HG02943 (cell line): ENCODE data around the gene PTPRR.
"Not testable (repeated sequence)": the region's sequence is repeated elsewhere in the genome, so short reads cannot be mapped to it uniquely, and the experiment has no call there.

Experiments
- ATAC-seq: cut with Tn5 transposase; IDR thresholded peaks from one replicate; pipeline ENCODE4 v1.9.1; 2021; ENCODE audit warnings: mild to moderate bottlenecking, low read depth, moderate library complexity; ENCODE audit not compliant: unreplicated experiment

Gene PTPRR

DNA sequence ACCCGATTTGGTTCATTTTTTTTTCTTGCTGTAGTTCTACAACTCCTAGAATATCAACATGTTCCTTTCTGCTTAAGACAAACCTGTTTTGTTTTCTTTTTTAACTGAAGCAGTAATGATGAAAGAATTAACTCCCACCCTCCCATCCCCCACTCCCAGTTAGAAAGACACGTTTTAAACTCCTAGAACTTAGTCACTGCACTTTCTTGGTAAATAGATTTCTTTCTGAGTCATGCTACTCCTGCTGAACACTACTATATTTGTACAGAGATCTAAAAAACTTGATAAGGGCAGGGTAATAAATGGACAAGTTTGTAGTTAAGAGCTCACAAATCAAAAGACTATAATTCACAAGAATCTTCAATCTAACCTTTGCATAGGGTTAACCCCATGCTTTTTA, 164.4 kb downstream of the PTPRR start:
- no peak for ATAC-seq

DNA sequence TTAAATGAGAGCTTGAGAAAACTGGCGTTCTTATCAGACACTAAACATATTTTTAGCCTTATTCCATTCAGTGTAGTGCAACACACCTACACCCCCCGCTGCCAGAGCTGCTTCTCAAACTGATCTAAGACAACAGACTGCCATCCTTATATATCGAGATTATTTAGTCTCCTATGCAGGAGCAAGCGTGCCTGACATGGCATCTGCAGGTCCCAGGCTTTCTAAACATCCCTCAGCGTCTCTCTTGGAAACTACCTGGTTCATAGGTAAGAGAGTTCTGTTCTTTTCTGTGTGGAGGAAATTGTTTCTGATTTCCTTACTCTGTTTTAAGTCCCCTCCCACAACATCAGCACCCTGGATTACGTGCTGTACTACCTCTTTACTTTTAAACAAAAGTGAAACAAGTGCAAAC, 166.2 kb downstream of the PTPRR start:
- ATAC-seq, result no peak

DNA sequence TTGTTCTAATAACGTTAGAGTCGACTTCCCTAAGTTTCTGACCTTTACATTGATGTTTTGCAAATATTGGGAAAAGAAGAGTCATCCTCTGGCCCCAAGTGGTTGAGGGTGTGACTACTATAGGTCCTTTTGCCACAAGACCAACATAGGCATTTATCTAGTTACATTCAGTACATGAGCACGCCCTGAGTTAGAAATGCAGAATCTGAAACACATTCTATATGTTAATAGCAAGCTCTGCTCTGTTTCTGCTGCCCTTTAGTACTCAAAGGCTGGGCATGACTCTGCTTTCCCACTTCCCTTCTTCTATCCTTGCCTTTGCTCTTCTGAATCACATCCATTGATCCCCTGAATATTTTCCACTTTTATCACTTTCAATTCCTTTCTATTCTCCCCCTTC, 168.2 kb downstream of the PTPRR start:
- no peak for ATAC-seq

DNA sequence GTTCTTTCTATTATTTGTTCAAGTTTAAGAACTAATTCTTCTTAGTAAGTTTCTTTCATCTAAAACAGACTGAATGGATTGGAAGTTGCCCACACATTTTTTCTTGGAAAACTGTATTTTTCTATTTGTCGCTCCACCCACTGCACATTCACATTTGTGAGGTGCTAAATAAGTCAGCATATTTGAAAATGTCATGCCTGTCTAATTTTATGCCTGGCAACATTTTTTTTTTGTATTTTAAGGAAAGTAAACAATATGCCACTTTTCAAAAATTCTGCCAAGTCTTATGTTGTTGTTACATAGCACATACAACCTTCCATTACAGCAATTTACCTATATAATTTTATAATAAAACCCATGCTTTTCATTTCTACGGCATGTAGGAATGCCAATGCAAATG, 170.6 kb downstream of the PTPRR start:
- ATAC-seq, result no peak

DNA sequence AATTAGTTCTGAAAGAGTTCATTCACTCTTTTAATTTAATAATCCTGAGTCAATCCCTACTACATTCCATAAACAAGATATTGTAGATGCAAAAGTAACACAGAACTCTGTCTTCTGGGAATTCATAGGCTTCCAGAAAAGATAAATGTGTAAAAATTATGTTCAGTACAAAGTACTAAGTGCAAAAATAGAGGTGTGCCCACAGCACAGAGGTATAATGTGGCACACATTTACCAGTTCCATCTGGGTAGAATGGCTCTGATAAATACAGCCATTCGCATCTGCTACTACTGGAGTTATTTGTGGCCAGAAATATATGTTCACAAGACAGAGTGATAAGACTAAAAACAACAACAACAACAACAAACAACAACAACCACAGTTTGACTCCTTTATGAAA, 171.7 kb downstream of the PTPRR start:
- ATAC-seq, result no peak

DNA sequence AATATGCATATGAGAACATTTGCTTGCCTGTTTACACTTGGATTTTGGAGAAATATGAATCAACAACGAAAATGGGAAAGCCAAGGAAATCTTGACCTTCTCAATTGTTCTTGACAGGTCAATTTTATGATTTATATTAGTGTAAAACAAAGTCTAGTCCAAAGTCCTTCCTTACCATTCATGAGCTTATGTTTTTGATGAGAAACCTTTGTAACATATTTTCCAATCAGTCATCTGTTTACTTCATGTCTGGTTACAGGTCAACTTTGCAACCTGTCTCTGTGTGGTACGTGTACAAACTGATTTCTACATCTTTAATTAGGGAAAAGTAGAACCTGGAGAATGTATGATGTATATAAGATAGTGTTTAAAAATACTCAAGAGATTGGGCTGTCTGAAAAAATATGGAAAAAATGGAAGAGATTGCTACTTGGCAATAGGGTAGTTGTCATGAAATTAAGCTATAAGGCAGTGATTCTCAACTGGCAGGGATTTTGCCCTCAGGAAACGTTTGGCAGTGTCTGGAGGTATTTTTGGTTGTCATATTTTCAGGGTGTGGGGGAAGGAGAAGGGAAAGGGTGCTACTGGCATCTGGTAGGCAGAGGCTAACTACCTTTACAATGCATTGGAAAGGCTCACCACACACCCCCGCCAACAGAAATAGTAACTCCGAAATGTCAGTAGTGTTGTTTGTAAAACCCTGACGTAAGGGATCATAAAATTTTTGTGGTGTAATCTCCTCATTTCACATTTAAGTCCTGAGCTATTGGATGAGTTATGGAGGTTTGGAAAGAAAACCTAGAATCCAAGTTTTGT, 172.9 kb downstream of the PTPRR start:
- ATAC-seq, result no peak

DNA sequence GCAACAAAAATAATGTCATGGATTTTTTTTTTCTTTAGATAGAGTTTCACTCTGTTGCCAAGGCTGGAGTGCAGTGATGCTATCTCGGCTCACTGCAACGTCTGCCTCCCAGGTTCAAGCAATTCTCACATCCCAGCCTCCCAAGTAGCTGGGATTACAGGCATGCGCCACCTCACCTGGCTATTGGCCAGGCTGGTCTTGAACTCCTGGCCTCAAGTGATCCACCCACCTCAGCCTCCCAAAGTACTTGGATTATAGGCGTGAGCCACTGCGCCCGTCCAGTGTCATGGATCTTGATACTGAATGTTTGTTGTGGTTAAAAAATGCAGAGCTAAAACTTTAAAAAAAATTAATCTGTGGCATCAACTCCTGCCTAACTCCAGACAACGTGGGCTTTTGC, 175.5 kb downstream of the PTPRR start:
- ATAC-seq, result no peak

DNA sequence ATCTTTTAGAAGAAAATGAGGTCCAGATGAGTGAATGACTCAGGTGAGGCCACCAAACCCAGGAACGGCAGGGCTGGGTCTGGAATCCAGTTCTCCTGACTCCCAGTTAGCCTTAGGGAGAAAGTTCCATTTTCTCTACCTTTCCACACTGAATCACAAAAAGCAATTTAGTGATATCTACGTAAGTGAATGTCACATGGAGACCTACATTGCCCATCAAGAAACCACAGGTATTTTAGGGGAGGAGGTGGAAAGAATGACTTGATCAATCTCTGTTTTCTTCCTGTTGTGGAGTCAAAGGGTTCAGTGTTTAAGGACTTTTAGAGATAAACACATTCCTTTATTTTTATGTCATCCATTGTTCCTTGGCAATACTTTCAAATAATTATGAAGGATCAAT, 176.4 kb downstream of the PTPRR start:
- ATAC-seq, result no peak

DNA sequence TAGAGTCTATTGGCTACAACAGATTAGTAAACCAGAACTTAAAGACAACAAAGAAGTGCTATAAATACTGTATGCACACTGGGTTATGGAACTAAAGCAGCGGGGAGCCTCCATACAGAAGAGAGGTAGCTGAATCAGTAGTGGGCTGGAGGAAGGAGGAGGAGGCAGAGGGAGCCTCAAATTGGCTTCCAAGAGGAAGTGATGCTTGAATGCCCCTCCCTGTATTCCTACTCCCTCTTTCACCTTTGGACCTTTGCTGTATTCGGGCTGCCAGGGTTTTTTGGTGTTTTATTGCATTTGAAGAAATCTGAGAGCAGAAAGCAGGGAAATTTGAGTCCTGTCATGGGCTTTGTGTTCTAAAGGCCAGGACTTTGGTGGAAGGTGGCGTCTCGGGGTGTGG, 179.3 kb downstream of the PTPRR start:
- no peak for ATAC-seq

DNA sequence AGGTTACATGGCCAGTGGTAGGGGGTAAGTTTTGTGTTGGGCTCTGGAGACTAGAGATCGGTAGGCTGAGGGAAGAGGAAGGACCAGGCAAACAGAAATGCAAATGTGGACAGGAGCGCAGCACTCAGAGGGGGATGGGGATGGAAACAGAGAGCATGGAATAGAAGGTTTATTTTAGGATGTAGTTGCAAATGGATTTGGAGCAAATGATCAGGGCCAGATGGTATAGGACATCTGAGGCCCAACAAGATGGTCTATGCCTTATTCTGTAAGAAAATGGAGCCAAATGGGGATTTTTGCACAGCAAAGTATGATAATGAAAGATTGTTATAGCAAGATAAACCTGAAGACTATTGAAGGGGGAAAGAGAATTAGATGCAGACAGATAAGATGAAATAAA, 180.8 kb downstream of the PTPRR start:
- no peak for ATAC-seq

DNA sequence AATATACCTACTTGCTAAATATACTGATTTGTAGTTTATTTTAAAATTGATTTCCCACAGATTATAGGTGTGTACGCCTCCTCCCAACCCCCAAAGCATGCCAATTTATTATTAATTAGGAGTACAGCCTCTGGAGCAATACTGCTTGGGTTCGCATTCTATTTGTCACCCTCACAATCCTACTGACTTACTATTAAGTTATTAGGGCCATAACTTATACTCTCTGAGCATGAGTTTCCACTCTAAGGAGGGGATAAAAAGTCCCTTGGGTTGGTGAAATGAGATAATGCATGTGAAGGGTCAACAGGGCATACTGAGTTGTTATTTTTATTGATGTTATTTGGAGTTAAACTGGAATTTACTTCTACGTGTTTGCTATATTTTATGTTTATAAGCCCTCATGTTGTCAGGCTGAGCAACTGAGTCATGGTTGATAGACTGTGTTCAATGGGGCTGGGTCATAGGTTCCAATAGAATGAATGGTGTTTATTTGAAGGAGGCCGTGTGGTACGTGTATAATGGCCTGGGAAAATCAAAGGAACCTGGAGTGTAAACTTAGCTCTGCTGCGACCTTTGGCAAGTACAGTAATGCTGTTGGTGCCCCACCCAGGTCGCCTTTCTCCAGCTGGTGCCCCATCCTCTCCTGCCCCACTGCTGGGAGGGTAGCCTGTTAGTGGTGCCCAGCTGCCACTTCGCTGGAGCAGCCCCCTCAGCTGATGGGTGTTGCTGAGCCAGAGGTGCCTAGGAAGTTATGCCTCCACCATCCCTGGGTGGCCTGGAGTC, 184.0 kb downstream of the PTPRR start:
- ATAC-seq, result no peak

DNA sequence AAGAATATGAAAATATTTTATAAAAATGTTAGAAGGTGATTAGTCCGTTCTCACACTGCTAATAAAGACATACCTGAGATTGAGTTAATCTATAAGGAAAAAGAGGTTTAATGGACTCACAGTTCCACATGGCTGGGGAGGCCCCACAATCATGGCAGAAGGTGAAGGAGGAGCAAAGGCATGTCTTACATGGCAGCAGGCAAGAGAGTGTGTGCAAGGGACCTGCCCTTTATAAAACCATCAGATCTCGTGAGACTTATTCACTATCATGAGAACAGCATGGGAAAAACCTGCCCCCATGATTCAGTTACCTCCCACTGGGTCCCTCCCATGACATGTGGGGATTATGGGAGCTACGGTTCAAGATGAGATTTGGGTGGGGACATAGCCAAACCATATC, 185.3 kb downstream of the PTPRR start:
- not testable (repeated sequence) for ATAC-seq

DNA sequence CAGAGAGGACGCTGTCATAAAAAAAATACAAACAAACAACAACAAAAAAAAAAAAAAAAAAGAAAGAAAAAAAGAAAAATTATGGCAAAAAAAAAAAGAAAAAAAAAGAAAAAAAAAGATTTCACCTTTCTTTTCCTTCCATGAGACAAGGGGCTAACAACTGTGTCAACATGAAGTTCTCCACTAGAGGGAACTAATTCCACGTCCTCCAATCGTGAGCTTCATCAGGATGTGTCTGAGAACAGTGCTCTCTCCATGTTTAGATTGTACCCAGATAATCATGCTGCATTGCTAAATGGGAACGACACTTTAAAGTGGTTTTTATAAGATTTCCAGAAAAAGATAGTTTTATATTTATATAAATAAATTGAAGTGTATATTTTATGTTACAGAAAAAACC, 187.2 kb downstream of the PTPRR start:
- peak; percentile 91 for ATAC-seq

DNA sequence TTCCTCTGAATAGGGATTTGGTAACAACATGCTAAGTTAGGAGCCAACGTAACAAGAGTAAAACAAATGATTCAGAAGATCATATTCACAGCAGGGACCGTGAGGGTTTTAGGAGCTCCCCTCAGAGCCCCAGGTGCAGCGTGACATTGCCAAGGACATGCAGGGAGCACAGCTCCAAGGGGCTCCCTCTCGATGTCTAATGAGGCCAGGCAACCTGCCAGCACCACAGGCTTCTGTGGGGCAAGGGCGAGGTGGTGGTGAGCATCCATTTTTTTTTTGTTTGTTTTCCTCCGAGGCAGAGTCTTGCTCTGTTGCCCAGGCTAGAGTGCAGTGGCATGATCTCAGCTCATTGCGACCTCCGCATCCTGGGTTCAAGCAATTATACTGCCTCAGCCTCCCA, 188.3 kb downstream of the PTPRR start:
- no peak for ATAC-seq

DNA sequence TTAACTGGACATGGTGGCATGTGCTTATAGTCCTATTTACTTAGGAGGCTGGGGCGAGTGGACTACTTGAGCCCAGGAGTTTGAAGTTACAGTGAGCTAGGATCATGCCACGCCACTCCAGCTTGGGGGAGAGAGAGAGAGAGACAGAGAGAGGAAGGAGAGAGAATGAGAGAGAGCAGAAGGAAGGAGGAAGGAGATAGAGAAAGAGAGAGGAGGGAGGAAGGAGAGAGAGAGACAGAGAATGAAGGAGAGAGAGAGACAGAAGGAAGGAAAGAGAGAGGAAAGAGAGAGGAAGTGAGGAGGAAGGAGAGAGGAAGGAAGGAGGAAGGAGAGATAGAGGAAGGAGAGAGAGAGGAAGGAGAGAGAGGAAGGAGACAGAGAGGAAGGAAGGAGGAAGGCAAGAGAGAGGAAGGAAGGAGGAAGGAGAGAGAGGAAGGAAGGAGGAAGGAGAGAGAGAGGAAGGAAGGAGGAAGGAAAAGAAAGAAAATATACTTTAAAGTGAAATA, 189.8 kb downstream of the PTPRR start:
- ATAC-seq, result no peak

DNA sequence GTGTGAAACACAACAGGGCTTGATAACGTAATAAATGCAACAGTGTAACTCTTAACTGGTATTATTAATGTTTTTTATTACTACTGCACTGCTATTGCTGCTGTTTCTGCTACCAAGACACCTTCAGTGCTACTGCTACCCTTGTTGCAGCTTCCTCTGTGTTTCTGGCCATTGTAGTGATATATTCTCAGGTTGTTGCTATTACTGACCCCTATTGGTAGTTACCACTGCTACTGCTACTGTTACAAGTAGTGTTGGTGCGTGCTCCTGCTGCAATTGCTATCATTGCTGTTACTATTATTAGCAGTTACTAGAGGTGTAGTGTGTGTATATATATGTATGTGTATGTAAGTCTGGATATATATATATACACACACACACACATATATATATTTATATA, 196.1 kb downstream of the PTPRR start:
- ATAC-seq, result no peak

DNA sequence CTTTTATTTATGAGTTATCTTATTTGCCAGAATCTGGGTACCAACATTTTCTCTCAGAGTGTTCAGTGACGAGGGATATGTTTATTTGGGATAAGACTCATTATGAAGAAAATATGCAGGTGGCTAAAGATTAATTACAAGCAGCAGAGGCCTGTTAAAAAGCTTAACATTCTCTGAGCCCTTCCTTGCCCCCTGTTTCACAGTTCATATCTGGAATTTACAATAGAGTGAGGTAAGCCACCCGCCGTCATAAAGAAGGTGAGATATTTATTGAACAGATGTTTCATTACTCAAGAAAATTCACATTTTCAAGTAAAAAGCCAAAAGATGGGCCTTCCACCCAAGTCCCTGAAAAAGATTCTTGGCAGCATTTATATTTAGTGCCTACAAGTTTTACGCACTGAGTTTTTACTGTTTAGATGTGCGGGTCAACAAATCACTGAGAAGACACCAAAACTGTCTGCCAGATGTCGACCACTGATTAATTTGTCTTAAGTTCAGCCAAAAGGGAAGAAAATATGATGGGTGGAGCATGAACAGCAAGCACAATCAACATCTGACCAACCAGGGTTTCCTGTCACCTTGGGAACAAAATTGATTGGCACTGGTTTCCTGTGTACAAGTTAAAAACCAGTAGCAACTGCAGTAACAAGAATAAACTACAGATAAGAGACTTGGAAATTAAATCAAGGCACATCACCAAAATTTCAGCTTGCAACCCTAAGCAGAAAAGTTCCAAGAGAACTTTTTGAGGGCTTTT, 197.8 kb downstream of the PTPRR start:
- ATAC-seq, result no peak

DNA sequence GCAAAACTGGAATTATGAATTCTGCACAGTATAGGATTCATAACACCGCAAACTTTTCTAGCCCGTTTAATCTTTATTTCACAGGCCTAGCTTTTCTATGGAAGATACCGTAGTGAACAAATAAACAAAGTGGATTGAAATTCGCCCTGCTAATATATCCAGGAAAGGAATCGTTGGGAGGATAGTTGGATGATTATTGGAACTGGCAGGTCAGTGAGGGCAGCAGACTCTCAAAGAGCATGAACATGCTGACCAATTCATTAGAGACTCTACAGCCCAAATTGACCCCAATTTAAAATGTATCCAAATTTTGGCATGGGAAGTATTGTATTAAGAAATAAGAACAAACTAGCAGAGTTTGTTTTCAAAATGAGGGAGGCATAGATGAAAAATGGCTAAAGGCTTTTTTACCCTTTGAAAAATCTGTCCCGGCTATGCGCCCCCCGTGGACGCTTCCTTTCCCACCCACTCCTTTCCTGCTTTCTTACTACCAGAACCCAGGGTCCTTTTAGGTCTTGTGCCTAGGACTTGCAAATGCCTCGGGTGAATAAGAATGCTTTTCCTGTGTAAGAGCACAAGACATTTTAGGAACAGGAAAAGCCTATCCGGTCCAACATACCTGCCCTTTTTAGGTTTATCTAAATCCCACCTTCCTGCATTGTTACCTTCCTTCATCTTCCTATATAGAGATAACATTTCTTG, 198.7 kb downstream of the PTPRR start:
- ATAC-seq, result no peak

DNA sequence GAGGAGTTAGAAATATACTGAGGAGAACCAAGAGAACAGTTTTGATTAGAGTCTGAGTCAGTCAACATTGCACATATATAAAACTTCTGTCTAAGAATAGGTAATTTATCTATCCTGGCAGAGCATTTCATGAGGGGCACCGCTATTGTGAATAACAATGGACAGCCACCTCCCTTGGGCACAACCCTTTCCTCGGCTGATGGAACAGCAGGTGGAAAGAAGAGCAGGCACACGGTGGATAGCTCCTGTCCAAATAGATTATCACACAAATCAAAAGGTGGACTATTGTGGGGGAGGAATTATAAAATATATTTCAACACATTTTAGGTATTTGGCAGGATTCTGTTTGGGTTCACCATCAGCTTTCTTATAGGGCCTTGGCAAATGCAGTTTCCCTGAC, 199.3 kb downstream of the PTPRR start:
- no peak for ATAC-seq

DNA sequence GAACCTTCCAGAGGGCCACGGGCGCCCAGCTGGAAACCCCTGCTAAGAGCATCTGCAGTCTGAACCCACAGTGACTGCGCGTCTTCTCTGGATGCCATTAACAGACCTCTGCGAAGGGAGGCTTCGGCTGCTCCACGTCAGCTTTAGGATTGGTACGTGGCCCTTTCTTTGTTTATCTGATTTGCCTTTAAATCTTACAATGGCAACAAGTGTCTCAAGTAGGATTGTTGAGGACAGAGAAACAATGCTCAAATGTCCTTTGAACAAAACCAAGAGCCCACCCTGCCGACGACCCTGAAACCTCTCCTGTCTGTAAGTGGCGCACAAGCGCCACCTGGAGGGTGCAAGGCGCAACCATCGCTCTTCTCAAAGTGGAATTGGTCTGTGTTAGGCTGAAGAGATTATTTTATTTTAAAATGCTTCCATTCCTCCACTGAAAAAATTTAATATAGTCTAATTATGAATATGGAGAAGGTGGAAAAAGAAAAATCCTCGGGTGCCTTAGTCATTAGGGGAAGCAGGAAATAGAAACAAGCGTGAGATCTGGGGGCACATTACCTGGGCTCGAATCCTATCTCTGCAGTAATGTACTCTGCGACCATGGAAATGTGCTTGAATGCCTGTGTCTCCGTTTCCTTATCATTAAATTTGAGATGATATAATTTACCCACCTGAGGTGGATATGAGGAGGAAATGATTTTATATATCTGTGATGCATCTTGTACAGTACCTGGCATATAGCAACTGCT, 200.7 kb downstream of the PTPRR start:
- ATAC-seq, result no peak
